ENCODE results near the gene AMDHD2.
A peak's percentile ranks its signal among the peaks of the same experiment; 100 is the strongest.
"Not testable (repeated sequence)": the region's sequence is repeated elsewhere in the genome, so short reads cannot be mapped to it uniquely, and the experiment has no call there.

The AMDHD2 gene

GRCh38 chr16:2533912-2534311 lies 13.7 kb downstream of the AMDHD2 start:
- DNase-seq (ENCODE audit: low read depth in 2 of 2) = no peak

DNA sequence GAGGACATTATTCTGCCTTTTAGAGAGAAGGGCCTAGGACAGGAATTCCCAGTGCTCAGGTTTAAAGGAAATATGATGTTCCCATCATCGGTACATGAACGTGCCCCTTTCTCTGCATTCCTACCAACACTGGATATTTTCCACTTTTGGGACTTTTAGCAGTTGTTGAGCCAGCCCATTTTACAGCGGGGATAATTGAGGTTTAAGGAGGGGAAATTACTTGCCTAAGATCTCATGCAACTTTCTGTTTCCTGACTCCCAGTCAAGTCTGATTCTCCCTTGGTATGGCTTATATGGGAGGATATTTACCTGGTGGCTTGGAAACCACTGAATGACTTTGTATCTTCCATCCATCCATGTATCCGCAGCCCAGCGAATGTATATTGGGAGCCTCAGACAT lies 14.2 kb downstream of the AMDHD2 start:
- not testable (repeated sequence) for DNase-seq (ENCODE audit: low read depth in 2 of 2)

GRCh38 chr16:2535625-2536013 lies 15.4 kb downstream of the AMDHD2 start:
- DNase-seq (ENCODE audit: low read depth in 2 of 2) = no peak

GRCh38 chr16:2537451-2538379 lies 17.5 kb downstream of the AMDHD2 start, which contains the start of gene PDPK1:
PDPK1 (plus strand) TSS chr16:2538021; CDS start chr16:2538113, 92 bp downstream.
- DNase-seq (ENCODE audit: low read depth in 2 of 2) = peak; percentile 84 to 90

- not testable (repeated sequence) for DNase-seq (ENCODE audit: low read depth in 2 of 2)
Observed at GRCh38 chr16:2539192-2539844, 19.1 kb downstream of the AMDHD2 start.

DNA sequence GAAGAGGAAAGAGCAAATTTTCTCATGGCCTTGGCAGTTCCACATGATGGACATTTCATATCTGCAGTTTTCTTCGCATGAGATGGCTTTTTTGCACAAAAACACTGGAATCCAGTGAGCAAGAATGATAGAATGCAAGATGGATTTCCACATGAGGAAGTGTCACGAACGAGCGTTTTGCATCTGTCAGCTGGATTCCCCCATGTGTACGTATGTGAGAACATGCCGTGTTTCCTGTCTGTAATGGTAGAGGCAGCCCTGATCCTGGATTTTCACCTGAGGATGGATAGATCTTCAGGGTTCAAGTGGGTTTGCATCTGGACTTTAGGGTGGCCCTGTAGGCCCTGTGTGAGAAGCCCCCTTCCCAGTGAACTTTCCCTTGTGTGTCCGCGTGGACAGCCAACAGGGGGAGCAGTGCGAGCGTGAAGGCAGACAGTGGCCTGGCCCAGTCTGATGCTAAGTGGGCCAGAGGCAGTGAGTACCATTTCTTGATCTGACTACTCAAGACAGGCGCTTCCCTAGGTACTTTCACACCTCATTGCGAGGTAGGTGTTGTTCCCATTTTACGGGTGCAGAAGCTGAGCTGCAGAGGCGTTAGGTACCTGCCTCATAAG lies 19.8 kb downstream of the AMDHD2 start:
- DNase-seq (ENCODE audit: low read depth in 2 of 2) = not testable (repeated sequence)

DNA sequence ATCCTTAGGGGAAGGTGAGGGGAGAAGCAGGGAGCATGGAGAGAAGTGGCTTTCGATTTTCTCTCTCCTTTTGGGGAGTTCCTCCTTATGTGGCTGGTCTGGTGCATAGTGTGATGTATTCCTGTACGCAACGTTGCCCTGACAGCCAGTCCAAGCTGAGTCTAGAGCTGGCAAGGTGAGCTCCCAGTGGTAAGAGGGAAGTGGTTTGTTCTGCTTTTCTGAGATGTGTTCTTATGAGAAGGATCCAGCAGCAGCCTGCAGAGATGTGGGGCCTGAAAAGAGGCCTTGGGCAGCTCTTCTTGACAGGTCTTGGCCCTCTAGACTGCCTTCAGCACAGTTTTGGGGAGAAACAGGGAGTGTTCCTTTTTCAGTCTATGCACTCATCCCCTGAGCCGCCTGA lies 20.7 kb downstream of the AMDHD2 start:
- not testable (repeated sequence) for DNase-seq (ENCODE audit: low read depth in 2 of 2)

DNA sequence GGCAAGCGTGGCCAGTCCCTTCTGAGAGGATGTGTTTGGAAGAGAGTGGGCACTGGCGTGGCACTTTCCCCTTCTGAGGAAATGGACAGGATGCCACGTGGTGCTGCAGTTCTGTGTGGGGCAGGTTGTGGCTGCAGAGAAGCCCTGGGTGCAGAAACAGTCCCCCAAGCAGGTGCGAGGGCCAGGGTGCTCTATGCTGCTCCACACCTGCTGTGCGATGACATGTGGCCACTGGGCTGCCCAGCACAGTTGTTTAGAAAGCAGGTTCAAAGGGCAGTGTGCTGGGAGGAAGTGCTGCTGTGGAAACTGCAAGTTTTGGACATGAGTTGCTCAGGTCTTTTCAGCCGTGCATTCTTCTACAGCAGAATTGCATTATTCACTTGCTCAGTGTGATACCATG lies 21.2 kb downstream of the AMDHD2 start:
- not testable (repeated sequence) for DNase-seq (ENCODE audit: low read depth in 2 of 2)

DNA sequence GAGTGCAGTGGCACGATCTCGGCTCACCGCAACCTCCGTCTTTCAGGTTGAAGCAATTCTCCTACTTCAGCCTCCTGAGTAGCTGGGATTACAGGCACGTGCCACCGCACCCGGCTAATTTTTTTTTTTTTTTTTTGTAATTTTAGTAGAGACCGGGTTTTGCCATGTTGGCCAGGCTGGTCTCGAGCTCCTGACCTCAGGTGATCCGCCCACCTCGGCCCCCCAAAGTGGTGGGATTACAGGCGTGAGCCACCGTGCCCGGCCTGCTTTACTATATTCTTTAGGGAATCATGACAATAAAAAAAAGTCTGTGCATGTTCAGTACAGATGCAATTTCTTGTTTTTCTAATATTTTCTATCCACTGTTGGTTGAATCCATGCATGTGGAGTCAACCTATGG lies 23.6 kb downstream of the AMDHD2 start:
- DNase-seq (ENCODE audit: low read depth in 2 of 2) = not testable (repeated sequence)

DNA sequence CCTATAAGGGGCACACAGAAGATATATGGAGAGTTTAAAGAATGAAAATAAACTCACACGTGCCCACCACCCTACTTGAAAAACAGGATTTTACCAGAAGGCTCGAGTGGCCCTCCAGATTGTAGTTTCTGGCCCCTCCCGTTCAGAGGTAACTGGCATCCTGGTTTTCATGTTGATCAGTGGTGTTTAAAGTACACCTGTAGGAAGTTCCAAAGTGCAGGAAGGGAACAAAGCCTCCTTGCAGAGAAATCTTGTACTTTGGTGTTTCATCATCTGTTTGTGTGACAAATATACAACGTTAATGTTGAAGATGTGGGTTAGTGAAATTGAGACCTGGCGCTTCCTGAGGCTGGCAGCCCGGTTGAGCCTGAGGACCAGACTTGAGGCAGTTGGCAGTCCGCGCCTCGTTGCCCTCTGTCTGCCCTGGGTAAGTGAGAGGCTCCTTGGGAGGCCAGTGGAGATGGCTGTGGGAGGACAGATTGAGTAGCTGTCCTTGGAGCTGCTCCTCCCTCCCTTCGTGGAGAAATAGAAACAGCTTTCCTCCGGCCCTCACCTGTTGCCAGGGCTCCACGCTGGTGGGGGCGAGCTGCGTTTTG lies 30.2 kb downstream of the AMDHD2 start:
- DNase-seq (ENCODE audit: low read depth in 2 of 2) = not testable (repeated sequence)

DNA sequence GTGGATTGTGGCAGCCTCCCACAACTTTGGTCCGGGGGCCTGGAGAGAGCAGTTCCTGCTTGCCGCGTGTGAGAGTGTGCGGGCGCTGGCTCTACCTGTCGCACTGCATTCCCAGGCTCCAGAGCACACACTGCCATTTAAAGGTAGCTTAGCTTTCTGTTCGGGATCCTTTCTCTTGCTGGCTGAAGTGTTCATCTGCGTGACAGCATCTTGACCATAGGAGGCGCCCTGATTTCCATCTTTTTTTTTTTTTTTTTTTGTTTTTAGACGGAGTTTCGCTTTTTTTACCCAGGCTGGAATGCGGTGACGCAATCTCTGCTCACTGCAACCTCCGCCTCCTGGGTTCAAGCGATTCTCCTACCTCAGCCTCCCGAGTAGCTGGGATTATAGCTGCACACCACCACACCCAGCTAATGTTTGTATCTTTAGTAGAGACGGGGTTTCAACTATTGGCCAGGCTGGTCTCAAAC lies 31.3 kb downstream of the AMDHD2 start:
- DNase-seq (ENCODE audit: low read depth in 2 of 2) = not testable (repeated sequence)

DNA sequence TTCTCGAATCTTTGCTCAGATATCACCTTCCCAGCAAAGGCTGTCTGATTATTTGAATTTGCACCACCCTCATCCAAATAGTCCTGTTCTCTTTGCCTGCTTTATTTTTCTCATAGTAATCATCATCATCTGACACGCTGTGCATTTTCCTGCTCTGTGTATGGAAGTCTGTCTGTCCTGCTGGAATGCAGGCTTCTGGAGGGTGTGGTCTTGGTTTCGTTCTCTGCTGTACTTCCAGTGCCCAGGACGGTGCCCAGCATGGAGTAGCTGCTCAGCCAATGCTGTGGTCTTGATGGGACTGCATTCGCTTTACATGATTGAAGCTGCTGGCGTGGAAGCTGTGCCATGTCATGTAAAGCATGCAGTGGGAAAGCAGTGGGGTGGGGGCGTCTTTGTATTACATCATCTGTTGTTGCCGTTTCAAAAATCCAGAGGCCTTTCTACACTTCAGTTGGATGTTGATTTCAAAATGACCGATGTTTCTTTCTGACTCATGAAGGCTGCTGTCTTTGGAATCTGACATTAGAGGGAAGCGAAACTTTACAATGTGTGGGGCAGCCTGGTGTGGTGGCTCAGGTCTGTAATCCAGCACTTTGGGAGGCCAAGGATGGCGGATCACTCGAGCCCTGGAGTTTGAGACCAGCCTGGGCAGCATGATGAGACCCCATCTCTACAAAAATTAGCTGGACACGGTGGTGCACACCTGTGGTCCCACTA lies 34.7 kb downstream of the AMDHD2 start:
- DNase-seq (ENCODE audit: low read depth in 2 of 2) = not testable (repeated sequence)

DNA sequence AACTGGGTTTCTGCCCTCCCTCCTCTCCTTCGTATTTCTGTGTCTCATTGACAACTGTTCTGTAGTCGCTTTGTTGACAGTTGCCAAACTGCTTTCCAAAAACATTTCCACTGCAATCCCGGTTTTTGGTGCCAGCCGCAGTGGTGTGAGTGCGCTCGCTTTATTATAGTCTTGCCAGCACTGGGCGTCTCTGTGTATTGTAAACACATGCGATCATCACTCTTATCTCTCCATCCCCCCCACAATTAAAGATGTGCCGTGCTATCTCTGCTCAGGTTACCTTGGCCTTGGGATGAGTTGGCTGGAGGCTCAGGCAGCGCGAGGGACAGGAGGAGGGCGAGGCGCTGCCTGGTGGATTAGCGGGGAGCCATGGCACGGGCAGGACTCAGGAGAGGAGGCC lies 37.0 kb downstream of the AMDHD2 start:
- not testable (repeated sequence) for DNase-seq (ENCODE audit: low read depth in 2 of 2)

GRCh38 chr16:2560131-2560797 lies 40.1 kb downstream of the AMDHD2 start:
- DNase-seq (ENCODE audit: low read depth in 2 of 2) = not testable (repeated sequence)

DNA sequence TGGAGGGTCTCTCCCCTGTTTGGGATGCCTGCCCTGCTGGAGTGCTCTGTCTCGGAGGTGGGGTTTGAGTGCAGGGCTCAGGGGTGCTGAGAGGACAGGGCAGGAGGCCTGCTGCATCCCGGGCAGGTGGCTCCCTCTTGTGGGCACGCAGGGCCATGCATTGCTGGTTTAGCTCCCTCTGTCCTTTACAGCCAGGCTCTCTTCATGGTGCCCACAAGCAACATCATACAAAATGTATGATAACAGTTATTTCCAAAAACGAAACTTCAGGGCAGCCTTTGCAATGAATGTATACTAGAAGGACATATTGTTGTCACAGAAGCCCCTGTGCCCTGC lies 40.6 kb downstream of the AMDHD2 start:
- DNase-seq (ENCODE audit: low read depth in 2 of 2) = peak; percentile 30 to 43

DNA sequence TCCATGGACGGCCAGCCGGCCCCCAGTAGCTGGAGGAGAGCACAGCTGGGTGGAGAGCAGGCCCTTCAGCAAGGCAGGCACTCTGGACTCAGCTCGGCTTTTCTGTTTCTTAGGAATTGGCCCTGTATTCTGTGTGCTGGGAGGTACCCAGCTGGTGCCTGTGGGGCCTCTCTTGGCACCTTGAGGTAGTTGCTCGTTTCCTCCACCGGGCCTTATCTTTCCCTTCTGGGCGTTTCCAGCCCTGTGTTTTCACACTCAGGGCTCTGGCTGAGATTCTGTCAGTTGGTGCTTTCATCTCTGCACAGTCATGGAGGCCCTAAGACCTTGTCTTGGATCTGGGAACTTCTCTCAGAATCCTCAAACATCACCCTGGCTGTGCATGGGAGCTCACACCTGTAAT lies 47.3 kb downstream of the AMDHD2 start:
- DNase-seq (ENCODE audit: low read depth in 2 of 2) = not testable (repeated sequence)

DNA sequence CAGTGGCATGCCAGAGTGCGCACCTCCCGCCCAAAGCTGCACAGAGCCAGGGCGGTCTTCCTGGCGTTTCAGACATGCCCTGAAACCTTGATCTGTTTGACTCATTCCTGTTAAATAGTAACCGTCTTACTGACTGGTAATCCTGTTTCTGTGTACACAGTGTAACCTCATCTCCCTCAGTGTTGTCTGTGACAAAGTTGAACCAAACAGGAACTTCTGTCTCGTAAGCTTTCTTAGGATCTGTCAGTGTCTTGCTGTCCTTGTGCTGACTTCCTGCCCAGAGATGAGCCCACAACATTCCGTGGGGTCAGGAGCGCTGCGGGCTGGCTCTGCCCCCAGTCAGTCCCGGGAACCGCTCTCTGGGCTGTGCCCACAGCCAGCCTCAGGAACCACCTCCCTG lies 48.4 kb downstream of the AMDHD2 start:
- DNase-seq (ENCODE audit: low read depth in 2 of 2) = not testable (repeated sequence)

DNA sequence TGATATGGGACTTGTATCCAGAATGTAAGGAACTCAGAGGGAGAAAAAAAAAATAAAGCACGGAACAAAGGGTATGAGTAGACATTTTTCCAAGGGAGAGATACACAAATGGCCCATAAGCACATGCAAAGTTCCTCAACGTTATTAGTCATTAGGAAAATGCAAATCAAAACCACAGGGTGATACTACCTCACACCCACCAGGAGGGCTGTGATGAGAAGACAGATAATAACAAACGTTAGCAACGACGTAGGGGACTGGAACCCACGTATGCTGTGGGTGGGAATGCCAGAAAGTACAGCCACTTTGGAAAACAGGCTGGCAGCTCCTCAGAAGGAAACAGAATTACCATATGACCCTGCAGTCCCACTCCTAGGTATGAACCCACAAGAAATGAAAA lies 52.5 kb downstream of the AMDHD2 start:
- not testable (repeated sequence) for DNase-seq (ENCODE audit: low read depth in 2 of 2)

- not testable (repeated sequence) for DNase-seq (ENCODE audit: low read depth in 2 of 2)
Observed at GRCh38 chr16:2575839-2576238, 55.7 kb downstream of the AMDHD2 start.

DNA sequence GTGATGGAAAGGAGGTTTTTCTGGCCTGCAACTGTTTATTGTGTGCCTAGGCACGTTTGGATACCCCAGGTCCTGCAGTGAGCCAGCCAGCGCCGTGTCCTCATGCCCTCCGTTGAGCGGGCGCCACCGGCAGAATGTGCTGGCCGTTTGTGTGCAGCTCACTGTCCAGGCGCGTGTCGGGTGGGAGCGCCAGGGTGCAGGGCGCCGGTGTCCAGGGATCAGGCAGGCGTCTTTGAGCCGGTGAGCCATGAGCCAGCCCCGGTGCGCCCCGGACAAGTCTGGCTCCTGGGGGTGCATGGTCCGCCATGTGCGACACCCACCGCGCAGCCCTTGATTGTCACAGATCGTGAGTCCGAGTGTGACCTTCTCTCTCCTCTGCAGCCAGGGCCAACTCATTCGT lies 56.9 kb downstream of the AMDHD2 start:
- not testable (repeated sequence) for DNase-seq (ENCODE audit: low read depth in 2 of 2)

DNA sequence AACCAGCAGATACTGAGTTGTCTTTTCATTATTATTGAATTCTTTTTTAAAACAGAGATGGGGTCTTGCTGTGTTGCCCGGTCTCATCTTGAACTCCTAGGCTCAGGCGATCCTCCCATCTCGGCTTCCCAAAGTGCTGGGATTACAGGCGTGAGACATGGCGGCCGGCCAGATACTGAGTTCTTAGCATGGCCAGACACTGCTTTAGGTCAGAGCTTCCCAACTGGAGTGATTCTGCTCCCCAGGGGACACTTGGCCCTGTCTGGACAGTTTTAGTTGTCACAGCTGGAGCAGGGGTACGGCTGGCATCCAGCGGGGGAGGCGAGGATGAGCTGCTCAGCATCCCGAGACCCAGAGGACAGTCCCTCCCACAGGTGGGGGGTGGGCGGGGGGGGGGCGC lies 58.7 kb downstream of the AMDHD2 start:
- DNase-seq (ENCODE audit: low read depth in 2 of 2) = not testable (repeated sequence)
